NCI-H2171 (cell line): Measurements from ENCODE around the gene NTN1.

Experiments used
- DNase-seq: peaks from one replicate; lab custom pipeline; 2025; lab: John Stamatoyannopoulos, UW

The NTN1 gene

GRCh38 chr17:9218911-9219310 lies 197.6 kb downstream of the NTN1 start:
- no peak for DNase-seq

- no peak for DNase-seq
These were observed 198.5 kb downstream of the NTN1 start for GRCh38 chr17:9219631-9220397.

GRCh38 chr17:9220398-9221146 lies 199.3 kb downstream of the NTN1 start:
- DNase-seq, result no peak

- DNase-seq, result no peak
These were observed 200.0 kb downstream of the NTN1 start for GRCh38 chr17:9221147-9221921.

GRCh38 chr17:9221922-9222180 lies 200.5 kb downstream of the NTN1 start:
- no peak for DNase-seq

GRCh38 chr17:9223531-9223930 lies 202.2 kb downstream of the NTN1 start:
- no peak for DNase-seq

GRCh38 chr17:9224485-9224884 lies 203.2 kb downstream of the NTN1 start:
- no peak for DNase-seq

- no peak for DNase-seq
These were observed 204.2 kb downstream of the NTN1 start for GRCh38 chr17:9225305-9226101.

GRCh38 chr17:9226130-9226793 lies 205.0 kb downstream of the NTN1 start:
- no peak for DNase-seq

- no peak for DNase-seq
These were observed 205.5 kb downstream of the NTN1 start for GRCh38 chr17:9226794-9227135.

- DNase-seq, result no peak
These were observed 206.6 kb downstream of the NTN1 start for GRCh38 chr17:9227819-9228407.

- DNase-seq, result no peak
These were observed 207.3 kb downstream of the NTN1 start for GRCh38 chr17:9228408-9229159.

GRCh38 chr17:9229160-9229825 lies 208.0 kb downstream of the NTN1 start:
- no peak for DNase-seq

GRCh38 chr17:9229826-9230201 lies 208.5 kb downstream of the NTN1 start:
- DNase-seq, result no peak

- no peak for DNase-seq
These were observed 209.0 kb downstream of the NTN1 start for GRCh38 chr17:9230346-9230745.

GRCh38 chr17:9230861-9231260 lies 209.6 kb downstream of the NTN1 start:
- no peak for DNase-seq

GRCh38 chr17:9231449-9232154 lies 210.3 kb downstream of the NTN1 start:
- DNase-seq, result no peak

GRCh38 chr17:9232155-9232475 lies 210.8 kb downstream of the NTN1 start:
- DNase-seq, result no peak

GRCh38 chr17:9232591-9233270 lies 211.4 kb downstream of the NTN1 start:
- no peak for DNase-seq
